ENCODE data around the gene SLC4A8.

The SLC4A8 gene

DNA sequence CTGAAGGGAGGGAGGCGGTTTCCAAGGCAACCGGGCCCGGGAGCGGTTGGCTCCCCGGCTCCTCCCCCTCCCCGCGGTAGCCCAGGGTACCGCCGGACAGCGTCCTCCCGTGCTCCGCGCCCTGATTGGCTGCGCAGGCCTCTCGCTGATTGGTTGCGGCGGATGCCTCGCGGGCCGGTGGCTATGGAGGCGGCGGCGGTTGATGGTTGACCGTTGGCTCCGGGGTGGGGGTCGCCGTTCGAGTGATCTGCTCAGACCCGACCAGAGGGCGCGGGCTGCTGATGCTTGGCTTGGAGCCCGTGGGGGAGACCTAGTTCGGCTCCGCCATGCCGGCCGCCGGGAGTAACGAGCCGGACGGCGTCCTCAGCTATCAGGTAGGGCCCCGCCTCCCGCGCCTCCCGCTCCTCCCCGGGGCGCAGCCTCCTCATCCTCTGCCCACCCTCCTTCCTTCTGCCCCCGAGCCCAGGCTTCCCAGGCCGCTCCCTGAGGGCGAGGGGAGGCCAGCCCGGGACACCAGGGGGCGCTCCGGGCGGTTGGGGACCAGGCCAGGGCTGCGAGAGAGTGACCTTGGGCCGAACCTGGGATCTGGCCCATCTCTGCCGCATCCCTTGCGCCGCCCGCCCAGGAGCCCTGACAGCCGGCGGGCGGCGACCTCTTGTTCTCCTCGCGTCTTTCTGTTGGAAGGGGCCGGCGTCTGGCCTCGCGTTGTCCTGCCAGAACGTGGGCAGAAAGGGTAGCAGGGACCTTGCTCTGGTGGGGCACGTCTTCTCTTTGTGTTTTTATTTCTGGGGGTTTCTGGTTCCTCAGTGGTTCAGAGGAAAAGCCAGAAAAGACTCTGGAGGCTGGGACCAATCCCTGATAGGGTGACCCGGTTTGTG lies at the start of gene SLC4A8:
Gene SLC4A8, plus strand, starts transcription at position 170 of the 878 bp plus-strand sequence. Its CDS starts 157 bp downstream, at position 327.
- DNase-seq (ENCODE audit: low spot score), result peak; percentile 100

DNA sequence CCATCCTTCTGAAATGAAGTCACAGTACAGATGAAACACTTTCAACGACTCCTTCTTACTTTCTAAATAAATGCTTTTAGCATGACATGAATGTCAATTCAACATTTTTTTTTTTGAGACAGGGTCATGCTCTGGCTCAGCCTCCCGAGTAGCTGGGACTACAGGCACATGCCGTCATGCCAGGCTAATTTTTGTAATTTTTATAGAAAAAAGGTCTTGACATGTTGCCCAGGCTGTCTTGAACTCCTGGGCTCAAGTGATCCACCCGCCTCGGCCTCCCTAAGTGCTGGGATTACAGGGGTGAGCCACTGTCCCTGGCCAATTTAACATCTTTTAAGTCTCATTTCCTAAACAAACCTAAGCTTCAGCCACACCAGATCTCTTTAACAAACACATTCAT lies 49.8 kb upstream of the SLC4A8 start:
- no peak for DNase-seq (ENCODE audit: low spot score)

DNA sequence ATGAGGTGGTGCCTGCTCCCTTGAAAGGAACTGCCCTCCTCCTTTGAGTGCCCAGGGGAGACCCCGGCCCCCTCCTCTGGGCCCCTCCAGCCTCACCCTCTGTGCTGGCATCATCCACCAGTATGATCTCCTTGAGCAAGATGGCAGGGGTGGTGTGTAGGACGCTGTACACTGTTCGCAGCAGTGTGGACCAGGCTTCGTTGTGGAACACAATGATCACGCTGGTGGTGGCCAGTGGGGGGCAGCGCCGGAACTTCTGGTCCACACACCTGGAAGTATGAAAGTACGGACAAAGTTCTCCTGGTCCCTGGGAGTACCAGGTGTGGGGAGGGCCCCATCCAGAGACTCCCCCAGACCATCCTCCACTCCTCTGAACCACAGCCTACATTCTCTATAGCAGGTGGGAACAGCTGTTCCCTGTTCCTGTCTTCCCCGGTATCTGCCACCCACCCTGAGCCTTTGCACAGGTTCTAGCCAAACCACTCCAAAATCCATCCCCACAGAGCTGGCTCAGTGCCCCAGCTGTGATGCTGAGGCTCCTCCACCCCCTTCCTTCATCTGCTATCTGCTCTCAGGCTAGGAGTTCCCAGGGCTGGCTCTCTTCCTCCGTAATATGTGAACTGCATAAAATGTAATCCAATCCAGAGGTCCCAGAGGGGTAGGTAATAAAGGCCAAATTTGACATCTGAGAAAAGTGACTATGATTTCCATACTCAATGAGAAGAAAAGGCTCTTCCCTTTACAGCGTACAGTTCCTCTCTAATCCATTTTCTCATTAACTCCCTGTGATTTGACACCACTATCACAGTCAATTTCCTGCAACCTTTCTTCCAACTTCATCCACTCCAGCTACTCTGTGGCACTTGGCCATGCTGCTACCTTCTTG lies 47.3 kb upstream of the SLC4A8 start:
- DNase-seq (ENCODE audit: low spot score), result no peak

DNA sequence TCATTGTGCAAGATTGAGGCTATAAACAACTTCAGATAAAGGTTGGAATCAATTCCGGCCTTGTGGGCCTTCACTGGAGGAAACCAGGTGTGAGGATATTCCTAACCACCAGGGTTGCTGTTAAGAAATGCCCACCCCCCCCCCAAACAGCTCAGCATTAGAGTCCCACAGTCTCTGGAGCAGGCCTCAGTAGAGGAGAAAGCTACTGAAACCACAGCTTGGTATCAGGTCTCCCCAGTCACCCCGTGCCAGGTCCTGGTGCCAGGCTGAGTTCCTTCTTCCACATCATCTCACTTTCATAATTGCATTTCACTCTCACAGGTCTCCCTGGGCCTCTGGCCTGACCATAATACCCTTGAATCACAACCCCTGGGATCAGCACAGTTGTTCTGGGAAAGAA lies 45.9 kb upstream of the SLC4A8 start:
- DNase-seq (ENCODE audit: low spot score), result no peak

DNA sequence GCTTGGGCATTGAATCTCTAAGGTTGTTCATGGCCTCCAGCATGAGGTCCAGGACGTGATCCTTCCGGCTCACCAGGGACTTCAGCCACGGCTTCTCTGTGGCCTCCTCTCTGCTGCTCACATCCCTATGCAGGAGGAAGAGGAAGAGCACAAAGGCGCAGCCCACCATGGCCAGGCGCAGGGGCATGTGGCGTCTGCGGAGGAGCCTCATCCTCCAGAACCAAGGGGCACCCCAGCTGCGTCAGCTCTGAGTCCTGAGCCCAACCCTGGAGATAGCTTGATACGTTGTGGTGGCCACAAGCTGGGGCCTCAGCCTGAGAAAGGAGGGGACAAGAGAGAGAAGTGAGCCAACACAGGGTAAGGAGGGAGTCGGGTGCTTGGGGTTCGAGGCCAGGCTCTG lies 45.1 kb upstream of the SLC4A8 start:
- no peak for DNase-seq (ENCODE audit: low spot score)

DNA sequence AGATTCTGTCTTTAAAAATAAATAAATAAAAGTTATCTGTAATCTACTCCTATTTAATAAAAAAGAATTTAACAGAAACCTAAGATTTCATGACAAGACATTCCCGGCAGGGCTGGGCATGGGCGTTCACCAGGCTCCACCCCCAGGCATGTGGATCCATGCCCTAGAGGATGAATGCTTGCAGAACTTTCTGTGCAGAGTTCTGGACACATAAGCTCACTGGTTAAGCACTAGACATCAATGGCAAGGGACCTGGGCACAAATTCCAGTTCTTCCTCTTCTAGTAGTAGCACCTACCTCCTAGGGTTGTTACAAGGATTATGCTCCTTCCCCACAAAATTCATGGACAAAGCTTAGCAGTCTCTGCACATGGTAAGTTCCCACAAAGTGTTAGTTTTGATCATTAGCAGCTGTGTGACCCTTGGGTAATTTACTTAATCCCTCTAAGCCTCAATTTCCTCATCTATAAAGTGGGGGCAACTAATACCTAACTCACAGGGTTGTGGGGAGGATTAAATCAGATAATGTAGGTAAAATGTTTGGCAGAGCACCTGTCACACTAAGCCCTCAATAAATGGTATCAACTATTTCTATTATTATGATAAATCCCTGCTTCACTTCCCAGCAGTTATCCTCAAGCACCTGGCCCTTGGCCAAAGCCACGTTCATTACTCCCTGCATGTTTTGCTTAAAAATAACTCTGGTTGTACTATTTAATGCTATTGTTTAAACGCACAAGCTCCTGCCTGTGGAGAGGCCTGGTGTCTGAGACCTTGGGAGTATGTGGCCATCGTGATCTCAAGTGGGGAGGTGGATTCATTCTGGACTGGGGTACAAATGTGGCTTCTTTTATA lies 43.2 kb upstream of the SLC4A8 start:
- peak; percentile 65 for DNase-seq (ENCODE audit: low spot score)

DNA sequence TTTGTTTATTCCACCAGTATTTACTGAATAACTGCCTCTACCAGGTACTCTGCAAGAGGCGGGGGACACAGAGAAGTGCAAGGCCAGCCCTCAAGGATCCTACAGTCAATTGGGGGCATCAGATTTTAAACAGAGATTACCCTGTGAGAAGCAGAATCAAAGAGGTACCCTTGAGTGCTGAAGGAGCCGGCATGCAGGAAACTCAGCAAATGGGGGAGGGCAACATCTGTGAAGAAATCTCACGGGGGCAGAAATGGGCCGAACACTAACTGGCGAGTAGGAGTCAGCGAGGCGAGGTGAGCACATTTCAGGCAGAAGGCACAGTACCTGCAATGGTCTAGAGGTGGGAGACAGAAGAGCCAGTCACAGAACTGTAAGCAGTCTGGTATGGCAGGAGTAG lies 42.5 kb upstream of the SLC4A8 start:
- no peak for DNase-seq (ENCODE audit: low spot score)

DNA sequence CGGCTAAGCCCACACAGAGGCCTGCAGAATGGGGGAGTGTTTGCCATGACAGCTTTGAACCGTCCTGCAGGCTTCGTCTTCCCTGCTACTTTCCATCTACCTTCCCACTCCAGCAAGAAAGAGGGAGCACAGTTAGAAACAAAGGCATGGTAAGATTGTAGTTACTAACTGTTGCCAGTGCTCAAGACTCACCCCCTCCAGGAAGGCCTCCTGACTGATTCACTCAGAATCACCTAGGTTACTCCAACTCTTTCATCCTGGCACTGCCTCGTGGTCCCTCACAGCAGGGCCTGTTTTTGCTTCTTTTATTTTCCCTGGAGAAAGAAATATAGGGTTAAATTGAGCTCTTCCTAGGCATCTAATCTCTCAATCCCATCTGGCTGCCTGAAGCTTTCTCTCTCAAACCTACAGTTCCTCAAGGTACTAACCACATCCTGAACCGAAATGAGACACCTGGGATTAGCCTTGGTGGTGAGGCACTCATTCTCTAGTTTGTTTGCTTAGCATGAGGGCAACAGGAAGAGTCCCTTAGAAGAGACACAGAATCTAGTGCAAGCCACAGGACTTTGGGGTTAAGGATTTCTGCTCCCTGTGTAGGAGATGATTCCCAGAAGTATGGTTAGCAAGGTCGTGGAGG lies 41.2 kb upstream of the SLC4A8 start:
- DNase-seq (ENCODE audit: low spot score), result no peak

DNA sequence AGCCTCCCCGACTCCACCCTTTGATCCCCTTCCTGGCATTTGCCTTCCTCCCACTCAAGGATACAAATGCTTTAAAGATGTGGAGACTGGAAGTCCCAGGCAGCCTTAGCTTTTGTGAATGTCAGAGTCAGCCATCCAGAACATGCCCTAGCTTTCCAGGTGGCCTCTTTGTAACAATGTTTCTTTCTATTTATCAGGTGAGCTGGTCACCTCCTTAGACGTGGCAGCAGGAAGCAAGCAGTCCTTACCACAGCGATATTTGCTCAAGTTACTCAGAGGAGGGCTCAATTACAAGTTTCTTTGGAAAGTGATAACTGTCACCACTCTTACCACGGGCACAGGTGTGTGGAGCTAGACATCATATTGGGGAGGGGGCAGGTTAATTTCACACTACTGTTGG lies 38.3 kb upstream of the SLC4A8 start:
- no peak for DNase-seq (ENCODE audit: low spot score)

DNA sequence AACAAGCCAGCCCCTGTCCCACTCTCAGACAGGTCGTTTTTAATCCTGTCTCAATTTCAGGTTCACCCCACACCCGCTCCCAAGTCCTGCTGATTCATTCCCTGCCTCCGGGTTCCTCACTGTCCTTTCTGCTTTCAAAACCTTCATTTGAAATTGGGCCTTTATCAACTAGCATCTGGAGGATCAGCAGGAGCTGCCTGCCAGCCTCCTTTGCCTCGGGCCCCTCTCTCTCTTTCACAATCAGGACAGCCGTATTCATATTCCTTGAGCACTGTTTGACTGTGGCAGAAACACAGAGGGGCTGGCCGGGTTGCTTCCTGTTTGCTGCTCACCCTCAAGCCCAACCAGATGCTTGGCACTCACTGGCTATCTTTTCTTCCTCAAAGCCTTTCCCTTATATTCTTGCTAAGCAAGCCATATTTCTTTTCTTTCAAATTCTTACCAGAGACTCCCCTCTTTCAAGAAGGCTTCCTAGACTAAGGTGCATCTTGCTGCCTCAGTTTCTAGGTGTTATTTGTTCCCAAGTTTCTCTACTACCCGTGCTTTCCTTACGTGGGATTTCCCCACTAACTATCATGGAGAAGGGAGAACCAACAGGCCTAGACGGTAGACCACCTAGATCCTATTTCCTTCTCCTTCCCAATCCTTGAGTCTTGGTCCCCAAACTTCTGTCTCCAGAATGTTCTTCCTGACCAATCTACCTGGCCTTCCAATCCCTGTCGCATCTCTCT lies 36.4 kb upstream of the SLC4A8 start:
- peak; percentile 75 for DNase-seq (ENCODE audit: low spot score)

DNA sequence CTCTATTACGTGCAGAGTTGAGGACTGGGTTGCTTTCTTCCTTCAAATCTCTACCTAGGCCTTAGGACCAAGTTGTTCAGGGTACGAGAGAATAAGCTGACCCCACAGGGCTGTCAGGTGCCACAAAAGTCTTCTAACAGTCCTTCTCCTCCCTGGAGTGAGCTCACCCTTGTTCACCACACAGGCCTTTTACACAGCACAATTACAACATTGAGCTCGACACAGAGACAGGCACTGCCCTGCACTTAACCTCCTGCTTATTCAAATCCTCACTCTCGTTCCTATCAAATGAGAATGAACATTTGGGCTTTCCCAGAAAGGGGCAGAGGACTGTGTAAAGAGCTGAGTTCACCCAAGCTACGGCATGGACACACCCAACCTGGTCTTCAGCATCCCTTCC lies 35.8 kb upstream of the SLC4A8 start:
- DNase-seq (ENCODE audit: low spot score), result no peak

DNA sequence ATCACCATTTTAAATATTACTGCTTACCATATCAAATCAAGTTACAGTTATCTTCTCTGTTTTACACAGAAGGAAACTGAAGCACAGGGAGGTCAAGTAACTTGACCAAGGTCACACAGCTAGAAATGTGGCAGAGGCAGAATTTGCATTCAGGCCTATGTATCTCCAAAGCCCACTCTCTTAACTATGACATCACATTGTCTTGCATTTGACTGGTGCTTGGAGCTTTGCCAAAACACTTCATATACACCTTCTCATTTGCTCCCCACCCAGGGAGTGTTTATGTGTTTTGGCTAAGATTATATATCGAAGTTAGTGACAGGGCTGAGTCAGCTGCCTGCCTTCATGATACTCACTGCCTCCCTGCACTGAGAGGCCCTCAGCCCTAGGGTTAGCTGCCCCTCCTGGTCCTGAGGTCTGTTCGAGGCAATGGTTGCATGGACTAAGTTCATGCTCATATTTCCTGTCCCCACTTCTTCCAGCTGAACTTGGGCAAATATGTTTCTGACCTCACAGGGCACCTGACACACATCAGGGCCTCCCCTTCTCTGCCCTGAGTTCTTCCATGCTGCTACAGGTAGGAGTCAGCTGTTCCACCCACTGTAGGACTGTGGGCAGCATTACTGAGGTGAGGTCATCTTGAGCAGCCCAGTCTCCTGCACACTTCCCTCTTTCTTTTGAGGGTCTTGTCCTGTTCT lies 35.2 kb upstream of the SLC4A8 start:
- DNase-seq (ENCODE audit: low spot score), result no peak

DNA sequence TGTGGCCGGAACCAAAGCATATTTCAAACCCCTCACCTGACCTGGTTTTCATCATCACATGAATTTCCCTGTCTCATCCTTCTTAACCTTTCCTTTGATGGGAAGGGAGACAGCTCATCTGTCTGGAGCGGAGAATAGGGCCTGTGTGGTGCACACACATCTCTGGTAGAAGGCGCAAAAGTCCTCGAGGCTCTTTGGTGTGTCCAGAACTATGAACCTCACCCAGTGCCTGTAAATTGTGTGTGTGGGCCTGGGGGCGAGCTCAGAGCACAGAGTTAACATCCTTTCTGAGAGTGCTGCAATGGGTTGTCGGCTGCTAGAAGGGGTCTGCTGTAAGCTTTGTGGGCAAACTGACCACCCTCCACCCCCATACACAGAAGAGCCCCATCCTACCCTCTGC lies 34.2 kb upstream of the SLC4A8 start:
- no peak for DNase-seq (ENCODE audit: low spot score)

DNA sequence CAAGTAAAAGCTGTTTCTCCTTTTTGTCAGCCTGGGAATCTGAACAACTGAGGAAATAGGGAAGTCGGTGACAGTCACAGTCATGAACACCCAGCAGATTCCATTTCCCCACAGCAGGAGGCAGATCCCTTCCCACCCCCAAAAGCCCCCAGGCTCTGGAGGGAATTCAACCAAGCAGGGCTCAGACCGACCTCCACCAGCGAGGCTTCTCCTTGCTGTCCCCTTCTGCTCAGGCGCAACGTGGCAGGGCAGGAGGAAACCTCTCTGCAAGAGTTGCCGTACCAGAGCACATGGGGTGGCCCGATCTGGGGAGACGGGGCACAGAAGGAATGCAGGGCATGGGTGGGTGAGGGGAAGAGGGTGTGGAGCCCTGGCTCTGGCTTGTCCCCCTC lies 33.7 kb upstream of the SLC4A8 start:
- DNase-seq (ENCODE audit: low spot score), result no peak

DNA sequence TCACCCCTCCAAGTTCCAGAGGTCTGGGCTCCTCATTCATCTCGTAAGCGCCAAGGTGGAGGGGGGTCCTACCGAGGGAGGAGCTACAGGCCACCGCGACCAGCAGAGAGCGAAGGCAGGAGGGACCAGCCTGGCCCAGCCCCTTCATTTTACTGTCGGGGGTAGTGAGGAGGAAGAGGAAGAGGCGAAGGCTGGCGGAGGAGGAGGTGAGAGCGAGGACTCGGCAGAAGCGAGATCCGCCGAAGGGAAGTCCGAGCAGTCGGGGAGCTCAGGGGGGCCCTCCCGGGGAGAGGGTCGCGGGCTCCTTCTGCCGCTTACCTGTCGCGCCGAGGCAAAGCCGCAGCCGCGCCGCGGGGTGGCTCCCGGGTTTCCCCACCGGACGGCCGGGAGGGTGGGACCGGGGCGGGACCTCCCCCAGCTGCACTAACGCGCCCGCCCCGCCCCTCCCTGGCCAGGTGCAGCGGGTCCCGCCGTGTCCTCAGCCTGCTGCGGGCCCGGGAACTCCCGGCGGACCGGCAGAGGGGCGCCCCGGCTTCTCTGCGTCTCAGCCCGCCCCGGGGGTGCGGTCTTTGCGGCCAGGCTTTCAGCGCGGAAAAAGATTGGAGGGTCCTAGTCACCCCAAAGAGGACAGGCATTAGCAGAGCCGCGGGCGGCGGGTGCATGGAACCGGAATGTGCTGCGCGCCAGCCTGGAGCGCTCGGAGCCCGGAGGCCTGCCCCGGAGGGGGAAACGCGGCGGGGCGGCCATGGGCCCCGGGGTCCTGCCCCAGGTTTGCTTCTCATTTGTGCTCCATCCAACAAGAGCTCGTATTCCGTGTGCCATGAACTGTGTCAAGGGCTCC lies 33.1 kb upstream of the SLC4A8 start, which contains the start of gene GALNT6:
Gene GALNT6, minus strand, starts transcription at position 124 of the 841 bp plus-strand sequence. CDS start 11,625 bp downstream, outside the sequence.
- DNase-seq (ENCODE audit: low spot score), result peak; percentile 70

DNA sequence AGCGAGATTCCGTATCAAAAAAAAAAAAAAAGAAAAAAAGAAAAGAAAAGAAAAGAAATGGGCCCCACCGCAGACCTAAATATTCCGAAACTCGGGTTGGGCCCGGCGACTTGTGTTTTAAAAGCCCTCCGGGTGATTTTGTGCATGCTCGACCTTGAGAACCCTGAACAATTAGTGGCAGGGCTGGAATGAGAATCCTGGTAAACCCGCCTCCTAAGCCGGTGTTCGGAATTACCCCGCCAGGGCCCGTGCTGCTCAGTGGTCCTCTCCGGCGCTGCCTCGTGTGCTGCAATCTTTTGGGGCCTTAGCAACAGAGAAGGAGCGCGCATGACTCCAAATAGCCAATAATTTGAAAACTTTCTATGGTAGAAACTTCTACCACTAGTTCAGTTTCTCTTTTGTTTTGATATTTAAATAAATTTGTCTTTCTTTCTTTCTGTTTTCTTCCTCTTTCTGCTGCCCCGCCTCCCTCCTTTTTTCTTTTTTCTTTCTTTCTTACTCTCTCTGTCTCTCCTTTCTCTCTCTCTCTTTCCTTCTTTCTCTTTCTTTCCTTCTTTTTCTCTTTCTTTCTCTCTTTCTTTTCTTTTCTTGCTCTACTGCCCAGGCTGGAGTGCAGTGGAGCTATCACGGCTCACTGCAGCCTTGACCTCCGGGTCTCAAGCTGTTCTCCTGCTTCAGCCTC lies 31.9 kb upstream of the SLC4A8 start:
- peak; percentile 55 for DNase-seq (ENCODE audit: low spot score)

DNA sequence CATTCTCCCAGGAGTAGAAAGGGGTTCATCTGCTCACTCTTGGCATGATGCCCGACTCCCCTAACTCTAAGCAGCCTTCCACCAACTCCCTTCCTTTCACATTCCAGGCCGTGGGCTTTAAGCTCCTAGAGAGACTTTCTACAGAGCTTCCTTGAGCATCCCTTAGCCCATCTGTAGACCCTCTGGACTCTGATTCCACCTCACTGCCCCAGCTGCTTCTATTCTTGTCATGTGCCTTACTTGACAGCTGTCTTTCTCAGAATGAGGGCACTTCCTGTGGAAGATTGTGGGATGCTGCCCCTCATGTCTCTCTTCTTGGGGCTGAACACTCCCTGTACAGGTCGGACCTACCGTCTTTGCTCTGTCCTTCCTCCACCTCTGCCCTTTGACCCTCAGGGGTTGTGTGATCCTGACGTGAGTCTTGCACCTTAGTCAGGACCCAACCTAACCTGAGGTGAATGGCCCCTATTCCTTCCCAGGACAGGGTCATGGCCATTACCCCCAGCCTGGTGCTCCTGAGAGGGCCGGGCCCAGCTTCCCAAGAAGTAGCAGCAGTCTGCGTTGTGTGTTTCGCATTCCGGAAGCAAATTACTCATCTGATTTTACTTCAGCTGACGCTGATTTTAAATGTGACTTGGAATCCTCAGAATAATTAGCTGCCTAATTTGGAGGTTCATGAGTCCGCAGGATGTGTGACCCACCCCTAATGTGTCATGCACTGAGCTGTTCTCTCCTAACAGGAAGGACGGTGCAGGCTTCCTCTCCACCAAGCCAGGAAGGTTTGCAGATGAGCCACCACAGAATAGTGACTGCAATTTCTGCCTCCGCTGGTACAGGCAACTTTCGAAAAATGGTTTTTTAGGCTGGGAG lies 30.7 kb upstream of the SLC4A8 start:
- peak; percentile 86 for DNase-seq (ENCODE audit: low spot score)

Measured in GM03348 (cell line).